ENCODE results near the gene TAT. TPM values are rescaled to one million over a fixed set of nuclear protein-coding genes. Genes with fewer than 3 reads are reported as not detected.

The TAT gene
- total and polyA plus RNA-seq, 7 experiments from 2014 or later, result 0.10 to 0.53 TPM; not detected in 5

DNA sequence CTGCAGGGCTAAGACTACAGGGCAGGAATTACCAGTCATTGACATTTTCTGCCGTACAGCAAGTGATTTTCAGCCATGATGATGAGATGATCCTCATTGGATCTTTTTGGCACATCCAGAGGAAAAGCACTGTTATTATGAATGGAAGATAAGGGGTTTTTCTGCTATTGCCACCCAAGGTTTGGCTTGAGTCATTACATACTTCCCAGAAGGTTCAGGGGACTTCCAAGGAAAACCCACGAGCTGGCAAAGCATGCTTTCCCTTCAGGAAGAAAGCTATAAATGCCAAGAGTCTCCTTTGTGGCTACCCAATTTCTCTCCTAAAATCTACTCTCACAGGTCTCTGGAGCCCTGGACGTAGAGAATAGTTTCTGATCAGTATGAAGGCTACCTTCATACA is 44.5 kb downstream of the TAT start:
- Histone ChIP-seq H3K27me3 (ENCODE audit: control insufficient read depth in 2 of 2, insufficient read depth in 2 of 2, low read length in 2 of 2) (no peaks in the 10 kb centered on the region), H3K4me1 (ENCODE audit: control insufficient read depth in 2 of 2, insufficient read depth in 2 of 2, low read length in 2 of 2) (no peaks in the 10 kb centered on the region), H3K4me3 (ENCODE audit: low read length) (no peak overlapping the region), H3K27ac (ENCODE audit: low read depth, low read length) (no peak overlapping the region), H3K36me3 (ENCODE audit: control insufficient read depth in 2 of 3, insufficient read depth in 3 of 3, low read length in 3 of 3) (no peaks in the 10 kb centered on the region), H3K9me3 (ENCODE audit: control insufficient read depth in 2 of 3, low read length in 3 of 3) (no peaks in the 10 kb centered on the region)
- Mint-ChIP-seq H3K27ac (no peak overlapping the region), H3K36me3 (no peaks in the 10 kb centered on the region), H3K4me3 (no peak overlapping the region), H3K27me3 (peaks cover 6 to 26% (median 9%) of the 10 kb centered on the region in 5 donors), H3K9me3 (peaks cover 0 to 2% (median 0%) of the 10 kb centered on the region in 11 donors), H3K4me1 (no peaks in the 10 kb centered on the region)
- no peak for ATAC-seq
- DNase-seq, result no peak
- ChIA-PET POLR2A (no interaction called here), CTCF (no interaction called here)
- intact Hi-C loops (cut with micrococcal nuclease), result no loop called here

DNA sequence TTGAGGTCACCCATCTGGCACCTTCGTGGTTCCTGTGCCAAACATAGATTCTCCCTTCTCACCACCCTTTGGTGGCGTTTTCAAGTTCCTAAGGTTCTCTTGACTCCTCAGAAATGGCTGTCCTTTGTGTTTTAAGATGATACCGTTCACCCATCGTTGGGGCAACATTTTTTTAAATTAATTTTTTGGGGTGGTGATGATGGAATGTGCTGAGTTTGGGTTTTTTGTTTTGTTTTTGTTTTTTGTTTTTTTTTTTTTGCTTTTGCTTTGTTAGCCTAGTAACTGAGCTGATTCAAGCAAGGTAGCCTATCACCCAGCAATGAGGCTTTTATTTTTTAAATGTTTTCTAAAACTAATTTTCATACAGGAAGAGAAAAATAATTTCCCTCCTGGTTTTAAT is 48.0 kb downstream of the TAT start:
- Histone ChIP-seq H3K27me3 (ENCODE audit: control insufficient read depth in 2 of 2, insufficient read depth in 2 of 2, low read length in 2 of 2) (no peaks in the 10 kb centered on the region), H3K4me3 (ENCODE audit: low read length) (no peak overlapping the region), H3K9me3 (ENCODE audit: control insufficient read depth in 2 of 3, low read length in 3 of 3) (no peaks in the 10 kb centered on the region), H3K36me3 (ENCODE audit: control insufficient read depth in 2 of 3, insufficient read depth in 3 of 3, low read length in 3 of 3) (no peaks in the 10 kb centered on the region), H3K4me1 (ENCODE audit: control insufficient read depth in 2 of 2, insufficient read depth in 2 of 2, low read length in 2 of 2) (no peaks in the 10 kb centered on the region), H3K27ac (ENCODE audit: low read depth, low read length) (no peak overlapping the region)
- intact Hi-C loops (cut with micrococcal nuclease), result no loop called here
- Mint-ChIP-seq H3K27ac (no peak overlapping the region), H3K36me3 (no peaks in the 10 kb centered on the region), H3K4me3 (no peak overlapping the region), H3K4me1 (no peaks in the 10 kb centered on the region), H3K9me3 (peaks cover 0 to 2% (median 0%) of the 10 kb centered on the region in 11 donors), H3K27me3 (peaks cover 12 to 35% (median 22%) of the 10 kb centered on the region in 5 donors)
- ChIA-PET POLR2A (no interaction called here), CTCF (no interaction called here)
- no peak for DNase-seq
- no peak for ATAC-seq

GRCh38 chr16:71528257-71528656 is 48.6 kb downstream of the TAT start:
- ChIA-PET CTCF (no interaction called here), POLR2A (no interaction called here)
- DNase-seq (no peak), ATAC-seq (no peak)
- Histone ChIP-seq H3K4me1 (ENCODE audit: control insufficient read depth in 2 of 2, insufficient read depth in 2 of 2, low read length in 2 of 2) (no peaks in the 10 kb centered on the region), H3K4me3 (ENCODE audit: low read length) (no peak overlapping the region), H3K27me3 (ENCODE audit: control insufficient read depth in 2 of 2, insufficient read depth in 2 of 2, low read length in 2 of 2) (no peaks in the 10 kb centered on the region), H3K27ac (ENCODE audit: low read depth, low read length) (no peak overlapping the region), H3K9me3 (ENCODE audit: control insufficient read depth in 2 of 3, low read length in 3 of 3) (no peaks in the 10 kb centered on the region), H3K36me3 (ENCODE audit: control insufficient read depth in 2 of 3, insufficient read depth in 3 of 3, low read length in 3 of 3) (no peaks in the 10 kb centered on the region)
- H3K4me3 Mint-ChIP-seq, result no peak overlapping the region
- H3K27ac Mint-ChIP-seq, result no peak overlapping the region
- no peaks in the 10 kb centered on the region for H3K4me1 Mint-ChIP-seq
- peaks cover 0 to 2% (median 0%) of the 10 kb centered on the region in 11 donors for H3K9me3 Mint-ChIP-seq
- H3K27me3 Mint-ChIP-seq, result peaks cover 12 to 35% (median 22%) of the 10 kb centered on the region in 5 donors
- no peaks in the 10 kb centered on the region for H3K36me3 Mint-ChIP-seq
- intact Hi-C loops (cut with micrococcal nuclease), result no loop called here

- Histone ChIP-seq H3K27ac (ENCODE audit: low read depth, low read length) (no peak within 1 kb of the TSS), H3K36me3 (ENCODE audit: control insufficient read depth in 2 of 3, insufficient read depth in 3 of 3, low read length in 3 of 3) (no peaks in the 10 kb centered on the region), H3K4me3 (ENCODE audit: low read length) (no peak within 1 kb of the TSS), H3K9me3 (ENCODE audit: control insufficient read depth in 2 of 3, low read length in 3 of 3) (no peaks in the 10 kb centered on the region), H3K27me3 (ENCODE audit: control insufficient read depth in 2 of 2, insufficient read depth in 2 of 2, low read length in 2 of 2) (no peaks in the 10 kb centered on the region), H3K4me1 (ENCODE audit: control insufficient read depth in 2 of 2, insufficient read depth in 2 of 2, low read length in 2 of 2) (no peaks in the 10 kb centered on the region)
- intact Hi-C loops (cut with micrococcal nuclease), result no loop called here
- Mint-ChIP-seq H3K4me3 (no peak within 1 kb of the TSS), H3K9me3 (peaks cover 0 to 2% (median 0%) of the 10 kb centered on the region in 11 donors), H3K27me3 (peaks cover 12 to 47% (median 22%) of the 10 kb centered on the region in 5 donors), H3K4me1 (no peaks in the 10 kb centered on the region), H3K36me3 (no peaks in the 10 kb centered on the region), H3K27ac (no peak within 1 kb of the TSS)
- no peak for ATAC-seq
- ChIA-PET CTCF (no interaction called here), POLR2A (interaction anchor here (0.6 kb wide), 1 partner anchor 135 kb away, joined by 3 read pairs; no protein-coding TSS in a partner anchor)
- DNase-seq, result no peak
Observed at GRCh38 chr16:71526111-71526631, 50.7 kb downstream of the TAT start, which contains the start of gene CHST4. Gene CHST4, plus strand, starts transcription at chr16:71526426. Its CDS starts 10,252 bp downstream, at chr16:71536678.

GRCh38 chr16:71524566-71525553 is 52.0 kb downstream of the TAT start:
- Mint-ChIP-seq H3K9me3 (peaks cover 0 to 2% (median 0%) of the 10 kb centered on the region in 11 donors), H3K27ac (no peak overlapping the region), H3K36me3 (no peaks in the 10 kb centered on the region), H3K4me3 (no peak overlapping the region), H3K4me1 (no peaks in the 10 kb centered on the region), H3K27me3 (peaks cover 12 to 41% (median 22%) of the 10 kb centered on the region in 5 donors)
- CTCF ChIA-PET, result no interaction called here
- POLR2A ChIA-PET, result no interaction called here
- no peak for DNase-seq
- no peaks in the 10 kb centered on the region for H3K27me3 ChIP-seq (ENCODE audit: control insufficient read depth in 2 of 2, insufficient read depth in 2 of 2, low read length in 2 of 2)
- no peak for ATAC-seq
- no peaks in the 10 kb centered on the region for H3K36me3 ChIP-seq (ENCODE audit: control insufficient read depth in 2 of 3, insufficient read depth in 3 of 3, low read length in 3 of 3)
- H3K4me1 ChIP-seq (ENCODE audit: control insufficient read depth in 2 of 2, insufficient read depth in 2 of 2, low read length in 2 of 2), result no peaks in the 10 kb centered on the region
- no peak overlapping the region for H3K4me3 ChIP-seq (ENCODE audit: low read length)
- H3K27ac ChIP-seq (ENCODE audit: low read depth, low read length), result no peak overlapping the region
- H3K9me3 ChIP-seq (ENCODE audit: control insufficient read depth in 2 of 3, low read length in 3 of 3), result no peaks in the 10 kb centered on the region
- intact Hi-C loops (cut with micrococcal nuclease), result no loop called here

DNA sequence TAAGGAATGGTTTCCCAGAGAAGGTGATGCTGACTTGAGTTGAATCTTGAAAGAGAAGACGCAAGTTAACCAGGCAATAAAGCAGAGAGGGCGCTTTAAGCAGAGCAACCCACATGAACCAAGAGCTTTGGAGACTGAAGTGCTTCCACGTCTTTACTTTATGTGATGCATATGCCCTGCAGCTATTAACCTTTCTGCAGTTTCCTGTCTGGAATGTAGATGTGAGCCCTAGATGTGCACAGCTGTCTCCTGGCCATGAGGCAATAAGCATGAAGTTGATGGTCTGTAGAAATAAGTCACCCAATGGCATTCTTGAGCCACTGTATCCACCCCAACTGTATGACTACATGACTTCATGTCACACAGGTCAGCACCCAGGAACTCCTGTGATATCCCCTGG is 56.3 kb downstream of the TAT start:
- H3K27me3 Mint-ChIP-seq, result peaks cover 0 to 19% (median 6%) of the 10 kb centered on the region in 5 donors
- H3K4me1 Mint-ChIP-seq, result peaks cover 0 to 2% (median 0%) of the 10 kb centered on the region in 7 donors
- intact Hi-C loops (cut with micrococcal nuclease), result no loop called here
- ATAC-seq, result no peak
- Histone ChIP-seq H3K36me3 (ENCODE audit: control insufficient read depth in 2 of 3, insufficient read depth in 3 of 3, low read length in 3 of 3) (no peaks in the 10 kb centered on the region), H3K27me3 (ENCODE audit: control insufficient read depth in 2 of 2, insufficient read depth in 2 of 2, low read length in 2 of 2) (no peaks in the 10 kb centered on the region), H3K4me3 (ENCODE audit: low read length) (no peak overlapping the region), H3K9me3 (ENCODE audit: control insufficient read depth in 2 of 3, low read length in 3 of 3) (no peaks in the 10 kb centered on the region), H3K4me1 (ENCODE audit: control insufficient read depth in 2 of 2, insufficient read depth in 2 of 2, low read length in 2 of 2) (no peaks in the 10 kb centered on the region), H3K27ac (ENCODE audit: low read depth, low read length) (no peak overlapping the region)
- POLR2A ChIA-PET, result no interaction called here
- H3K36me3 Mint-ChIP-seq, result no peaks in the 10 kb centered on the region
- H3K9me3 Mint-ChIP-seq, result no peaks in the 10 kb centered on the region
- no peak for DNase-seq
- CTCF ChIA-PET, result no interaction called here
- H3K27ac Mint-ChIP-seq, result no peak overlapping the region
- H3K4me3 Mint-ChIP-seq, result no peak overlapping the region
